Measurements from ENCODE around the gene RBM6.

The RBM6 gene

DNA sequence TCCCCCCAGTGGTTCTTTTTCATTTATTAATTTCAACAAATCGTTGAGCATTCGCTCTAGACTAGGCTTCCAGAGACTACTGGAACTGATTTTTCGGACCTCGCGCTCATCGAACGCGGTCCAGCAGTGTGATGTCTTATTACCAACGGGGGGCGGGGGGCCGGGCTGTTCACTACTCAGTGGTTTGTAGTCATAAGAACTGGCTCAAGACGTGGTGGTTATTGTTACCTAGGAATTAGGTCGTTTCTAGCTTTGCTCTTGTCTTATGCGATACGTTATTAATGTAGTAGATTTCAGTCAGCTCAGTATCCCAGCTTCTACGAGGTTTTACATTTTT, 149.6 kb downstream of the RBM6 start:
- no peak for DNase-seq (ENCODE audit: low read depth in 2 of 2)

DNA sequence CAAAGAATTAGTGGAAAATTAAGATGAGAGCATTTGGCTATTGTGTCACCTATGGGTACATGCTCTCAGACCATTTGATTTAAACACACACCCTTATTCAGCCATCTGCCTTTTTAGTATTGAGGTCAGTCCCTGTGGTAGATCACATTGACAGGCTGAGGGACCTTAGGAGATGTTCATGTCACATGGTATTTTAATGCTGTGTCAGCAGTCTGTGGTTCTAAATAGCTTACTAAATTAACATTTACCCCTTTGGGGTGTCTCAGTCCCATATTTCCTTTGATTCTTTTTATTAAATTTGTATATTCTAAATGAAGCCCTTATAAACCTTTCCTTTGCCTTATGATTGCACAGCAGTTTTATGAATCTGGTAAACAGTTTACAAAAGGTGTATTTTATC, 151.0 kb downstream of the RBM6 start:
- DNase-seq (ENCODE audit: low read depth in 2 of 2) = no peak

GRCh38 chr3:50095352-50095998, 155.5 kb downstream of the RBM6 start:
- no peak for DNase-seq (ENCODE audit: low read depth in 2 of 2)

GRCh38 chr3:50100386-50100785, 160.4 kb downstream of the RBM6 start:
- DNase-seq (ENCODE audit: low read depth in 2 of 2) = no peak

DNA sequence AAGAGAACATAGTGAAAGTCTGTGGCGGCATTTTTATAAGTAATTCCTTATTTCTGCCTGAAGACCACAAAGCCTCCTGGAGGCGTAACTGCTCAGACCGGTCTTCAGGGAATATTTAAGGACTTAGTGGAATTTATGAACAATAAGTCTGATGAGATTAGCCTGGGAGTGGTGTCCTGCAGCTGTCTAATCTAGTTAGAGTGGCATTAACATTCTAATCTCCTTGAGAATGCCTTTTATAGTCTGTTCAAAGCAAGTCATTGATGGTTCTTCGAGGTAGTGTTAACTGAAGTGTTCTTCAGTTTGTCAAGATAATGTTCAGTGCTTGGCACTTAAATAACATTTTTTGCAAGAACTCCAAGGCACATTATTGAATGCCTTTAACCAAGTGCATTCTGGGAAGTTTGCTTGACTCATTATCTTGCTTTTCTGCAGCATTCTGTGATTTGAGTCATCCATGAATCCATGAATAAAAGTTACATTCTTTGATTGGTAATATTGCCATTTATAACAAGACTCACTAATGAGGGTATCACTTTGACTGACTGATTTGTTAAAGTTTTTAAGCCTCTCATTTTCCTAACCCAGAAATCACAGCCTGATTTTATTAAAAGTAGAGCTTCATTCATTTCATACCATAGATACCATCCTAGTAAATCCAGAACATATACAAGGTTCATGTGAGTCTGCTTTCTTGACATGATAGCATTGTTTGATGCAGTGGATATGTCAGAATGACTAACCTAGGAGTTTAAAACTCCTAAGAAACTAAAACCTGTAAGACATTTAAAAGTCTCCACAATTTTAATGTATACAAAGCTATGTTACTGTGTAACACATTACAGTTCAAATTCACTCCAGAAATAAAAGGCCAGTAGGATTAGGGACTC, 161.3 kb downstream of the RBM6 start:
- no peak for DNase-seq (ENCODE audit: low read depth in 2 of 2)

- no peak for DNase-seq (ENCODE audit: low read depth in 2 of 2)
Measured at GRCh38 chr3:50102558-50102957, 162.6 kb downstream of the RBM6 start.

- DNase-seq (ENCODE audit: low read depth in 2 of 2) = no peak
Measured at GRCh38 chr3:50111757-50112156, 171.8 kb downstream of the RBM6 start.

DNA sequence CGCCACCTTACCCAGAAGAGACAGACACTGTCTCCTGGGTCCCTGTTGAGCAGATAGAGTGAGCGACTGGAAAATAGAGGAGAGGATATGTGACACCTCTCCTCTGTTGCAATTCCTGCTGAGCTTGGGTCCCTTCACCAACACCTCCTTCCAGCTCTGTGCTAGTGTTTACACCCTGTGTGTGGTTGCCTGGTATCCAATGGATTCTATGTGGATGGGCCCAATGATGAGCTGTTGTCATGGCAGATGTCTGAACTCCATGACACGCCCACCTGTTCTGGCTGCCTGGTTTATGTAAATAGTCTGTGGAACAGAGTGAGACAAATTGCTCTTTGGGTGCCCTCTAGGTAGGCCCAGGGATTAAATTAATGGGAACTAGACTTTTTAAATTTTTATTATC, 172.5 kb downstream of the RBM6 start:
- DNase-seq (ENCODE audit: low read depth in 2 of 2) = no peak

GRCh38 chr3:50117120-50117519, 177.2 kb downstream of the RBM6 start:
- DNase-seq (ENCODE audit: low read depth in 2 of 2) = no peak

- no peak for DNase-seq (ENCODE audit: low read depth in 2 of 2)
Measured at GRCh38 chr3:50118237-50118636, 178.3 kb downstream of the RBM6 start.

DNA sequence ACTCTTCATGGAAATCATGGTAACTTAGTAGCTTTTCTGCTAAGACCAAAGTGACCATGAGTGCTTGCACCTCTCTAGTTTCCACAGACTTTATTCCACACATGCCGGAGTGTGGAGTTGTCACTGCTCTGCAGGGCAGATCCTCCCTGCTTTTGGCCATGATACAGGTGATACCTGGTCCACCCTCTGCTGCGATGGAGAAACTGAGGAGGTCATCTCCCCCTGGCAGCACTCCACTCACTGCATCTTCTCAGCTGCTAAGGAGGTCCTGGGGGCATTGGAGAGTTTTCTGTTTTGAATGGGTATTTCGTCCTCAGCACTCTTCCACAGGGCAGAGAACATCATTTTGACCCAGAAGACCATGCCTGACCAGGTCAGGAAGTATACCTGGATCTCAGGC, 179.8 kb downstream of the RBM6 start:
- DNase-seq (ENCODE audit: low read depth in 2 of 2) = no peak

GRCh38 chr3:50120364-50121071, 180.6 kb downstream of the RBM6 start:
- no peak for DNase-seq (ENCODE audit: low read depth in 2 of 2)

DNA sequence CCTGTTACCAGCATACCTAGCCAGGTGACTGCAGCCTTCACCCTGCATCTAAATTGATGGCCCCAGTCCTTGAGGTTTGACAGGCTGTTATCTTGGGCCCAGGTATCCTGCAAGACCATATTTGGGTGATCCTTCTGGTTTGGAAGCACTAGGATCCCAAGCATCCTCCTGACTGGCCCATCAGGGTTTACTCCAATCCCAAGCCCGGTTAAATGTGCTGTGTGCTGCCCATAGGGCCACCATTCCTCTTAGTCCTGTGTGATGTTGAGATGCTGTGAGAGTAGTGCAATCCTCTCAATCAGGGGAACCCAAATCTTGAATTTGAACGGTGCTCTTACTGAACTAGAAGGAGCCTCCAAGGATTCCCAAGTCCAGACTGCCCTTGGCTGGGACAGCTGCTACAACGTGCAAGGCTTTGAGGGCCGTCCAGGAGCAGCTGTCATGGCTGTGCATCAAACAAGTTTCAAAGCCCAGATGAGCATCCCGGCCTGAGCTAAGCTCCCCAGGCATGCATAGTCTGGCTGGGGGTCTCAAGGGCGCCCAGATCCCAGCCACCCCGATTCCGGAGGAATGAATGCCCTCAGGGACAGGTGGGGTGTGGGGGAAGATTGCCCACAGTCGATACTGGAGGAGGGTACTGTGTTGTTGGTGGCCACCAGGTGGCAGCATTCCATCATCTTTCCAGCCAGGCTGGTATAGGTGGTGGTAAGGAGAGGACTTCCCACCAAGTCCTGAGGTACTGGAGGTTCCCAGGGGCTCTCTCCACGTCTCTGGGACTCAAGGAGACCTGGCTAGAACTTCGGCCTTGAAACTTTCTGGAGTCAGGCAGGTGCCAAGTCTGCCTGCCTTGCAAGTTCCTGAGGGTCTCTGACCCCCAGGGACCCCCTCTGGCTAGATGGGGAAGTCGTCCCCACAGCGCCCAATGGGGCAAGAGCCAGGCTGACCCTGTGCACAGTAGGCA, 181.4 kb downstream of the RBM6 start:
- peak; percentile 47 to 66 for DNase-seq (ENCODE audit: low read depth in 2 of 2)

DNA sequence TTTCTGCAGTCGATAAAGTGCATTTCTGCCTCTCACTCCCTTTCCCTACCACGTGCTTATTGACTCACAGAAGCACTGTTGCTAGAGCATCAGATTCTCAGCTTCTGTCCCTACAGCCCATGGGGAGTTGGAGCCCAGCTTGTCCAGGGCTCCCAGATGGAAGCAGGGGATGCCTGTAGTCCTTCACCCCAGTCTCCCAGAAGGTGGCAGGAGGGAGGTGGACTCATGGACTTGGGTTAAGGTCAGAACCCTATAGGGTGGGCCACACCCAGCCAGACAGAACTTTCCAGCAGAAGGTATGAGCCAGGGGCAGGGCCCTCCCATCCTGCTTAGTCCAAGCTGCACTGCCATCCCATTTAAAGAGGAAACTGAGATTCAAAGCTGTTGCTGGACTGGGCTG, 182.1 kb downstream of the RBM6 start:
- DNase-seq (ENCODE audit: low read depth in 2 of 2) = no peak

- DNase-seq (ENCODE audit: low read depth in 2 of 2) = no peak
Measured at GRCh38 chr3:50122661-50123391, 182.9 kb downstream of the RBM6 start.

DNA sequence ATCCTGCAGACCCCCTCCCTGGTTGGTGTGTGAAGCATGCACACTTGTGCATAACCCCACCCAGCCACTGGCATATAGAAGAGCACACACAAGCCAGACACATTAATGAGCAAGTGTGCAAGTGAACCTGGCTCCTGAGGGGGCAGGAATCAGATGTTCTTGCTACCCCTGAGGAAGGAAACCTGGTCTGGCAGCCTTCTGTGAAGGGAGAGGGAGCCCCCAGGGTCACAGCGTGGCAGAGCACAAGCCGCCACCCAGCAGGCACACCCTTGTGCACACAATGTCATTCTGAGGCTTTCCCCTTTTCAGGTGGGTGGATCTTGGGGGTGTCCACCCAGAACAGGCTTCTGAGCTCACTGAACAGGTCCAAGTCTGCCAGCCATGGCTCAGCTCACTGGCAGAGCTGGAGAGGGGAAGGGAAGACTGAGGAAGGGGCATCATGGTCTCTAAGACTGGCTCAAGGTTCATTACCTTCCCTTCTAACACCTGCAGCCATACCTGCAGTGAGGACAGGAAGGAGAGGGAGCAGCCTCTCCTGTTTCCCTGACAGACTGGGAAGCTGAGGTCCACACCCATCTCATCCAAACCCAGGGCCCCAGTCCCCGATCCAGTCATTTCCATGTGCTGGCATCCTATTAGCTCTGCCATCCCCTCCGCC, 183.6 kb downstream of the RBM6 start:
- no peak for DNase-seq (ENCODE audit: low read depth in 2 of 2)

DNA sequence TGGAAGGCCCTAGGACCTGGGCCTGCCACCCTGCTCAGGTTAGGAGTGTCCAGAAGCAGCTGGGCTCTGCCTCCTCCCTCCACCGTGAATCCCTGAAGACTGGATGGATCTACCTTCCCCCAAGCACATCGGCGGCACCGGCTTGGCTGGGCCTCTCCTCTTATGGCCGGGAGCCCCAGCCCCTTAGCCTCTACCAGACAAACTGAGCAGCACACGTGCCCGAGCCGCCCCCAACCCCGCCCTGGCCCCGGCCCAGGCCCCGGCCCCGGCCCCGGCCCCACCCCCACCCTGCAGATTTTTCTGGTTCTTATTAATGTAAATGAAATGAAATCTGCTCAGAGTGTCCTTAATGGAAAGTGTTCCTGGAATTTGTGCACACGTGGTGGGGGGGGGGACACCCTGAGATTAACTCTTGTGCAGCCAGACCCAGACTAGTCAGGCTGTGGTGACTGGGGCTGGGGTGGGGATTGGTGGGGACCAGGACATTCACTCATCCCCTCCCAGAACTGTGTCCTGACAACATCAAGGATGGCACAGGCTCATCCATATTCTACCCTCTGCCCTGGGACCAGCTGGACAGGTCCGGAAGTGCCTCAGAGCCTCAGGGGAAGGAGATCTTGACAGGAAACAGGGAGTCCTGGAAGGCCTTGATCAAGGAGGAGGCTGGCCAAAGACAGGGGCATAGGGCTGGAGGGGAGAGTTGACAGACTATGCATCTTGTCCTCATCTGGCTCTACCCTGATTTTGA, 184.3 kb downstream of the RBM6 start:
- DNase-seq (ENCODE audit: low read depth in 2 of 2) = no peak

GRCh38 chr3:50124800-50125178, 184.8 kb downstream of the RBM6 start:
- DNase-seq (ENCODE audit: low read depth in 2 of 2) = no peak

- DNase-seq (ENCODE audit: low read depth in 2 of 2) = no peak
Measured at GRCh38 chr3:50125541-50126286, 185.8 kb downstream of the RBM6 start.

All from activated CD4-positive, alpha-beta T cell treated with anti-CD3 and anti-CD28 coated beads for 24 hours (primary cell).